T-helper 2 cell treated with Interferon-gamma antibody and Interleukin-4, amounts not matched to agents 5 μg/mL and 100 μg/mL, for 36 hours (primary cell): ENCODE measurements around the gene CDH13.
A peak's percentile ranks its signal among the peaks of the same experiment; 100 is the strongest.

Experiments
- DNase-seq: peaks from one replicate; pipeline ENCODE4 v3.0.0; 2021; ENCODE audit warnings: low spot score
- H3K27ac Mint-ChIP-seq: one replicate; pipeline ENCODE4 v1.8.0; 2021; ENCODE audit warnings: mild to moderate bottlenecking, mixed read lengths
- H3K27me3 Mint-ChIP-seq: one replicate; pipeline ENCODE4 v1.8.0; 2021; ENCODE audit warnings: low read depth, mixed read lengths
- H3K36me3 Mint-ChIP-seq: one replicate; pipeline ENCODE4 v1.8.0; 2021; ENCODE audit warnings: low read depth, mixed read lengths
- H3K4me1 Mint-ChIP-seq: one replicate; pipeline ENCODE4 v1.8.0; 2021; ENCODE audit warnings: low read depth, mixed read lengths
- H3K4me3 Mint-ChIP-seq: one replicate; pipeline ENCODE4 v1.8.0; 2022; ENCODE audit warnings: mild to moderate bottlenecking, moderate library complexity, mixed read lengths
- H3K9me3 Mint-ChIP-seq: one replicate; pipeline ENCODE4 v1.8.0; 2021; ENCODE audit warnings: mixed read lengths

The CDH13 gene

GRCh38 chr16:83807710-83808572, 1181.2 kb downstream of the CDH13 start, which contains the start of gene HSBP1:
TSS of gene HSBP1 (plus strand) at chr16:83807978. CDS start at chr16:83808077, 99 bp downstream.
- Mint-ChIP-seq H3K36me3 (peaks cover 36% of the 10 kb centered on the region), H3K4me1 (peaks cover 29% of the 10 kb centered on the region), H3K27me3 (peaks cover 5% of the 10 kb centered on the region), H3K9me3 (no peaks in the 10 kb centered on the region), H3K4me3 (peak within 1 kb of the TSS; percentile 98), H3K27ac (peak within 1 kb of the TSS; percentile 92)
- peak; percentile 91 for DNase-seq

GRCh38 chr16:83808573-83809014, 1181.8 kb downstream of the CDH13 start:
- H3K36me3 Mint-ChIP-seq, result peaks cover 39% of the 10 kb centered on the region
- H3K4me3 Mint-ChIP-seq, result peak overlapping the region; percentile 98
- DNase-seq, result no peak
- peaks cover 29% of the 10 kb centered on the region for H3K4me1 Mint-ChIP-seq
- H3K27me3 Mint-ChIP-seq, result peaks cover 5% of the 10 kb centered on the region
- peak overlapping the region; percentile 92 for H3K27ac Mint-ChIP-seq
- H3K9me3 Mint-ChIP-seq, result no peaks in the 10 kb centered on the region

- Mint-ChIP-seq H3K27ac (peak overlapping the region; percentile 92), H3K4me3 (peak overlapping the region; percentile 98), H3K36me3 (peaks cover 39% of the 10 kb centered on the region), H3K4me1 (peaks cover 29% of the 10 kb centered on the region), H3K27me3 (peaks cover under 1% of the 10 kb centered on the region), H3K9me3 (no peaks in the 10 kb centered on the region)
- no peak for DNase-seq
Measured at GRCh38 chr16:83809092-83809491, 1182.3 kb downstream of the CDH13 start.

- peaks cover 29% of the 10 kb centered on the region for H3K4me1 Mint-ChIP-seq
- no peak overlapping the region for H3K27ac Mint-ChIP-seq
- H3K27me3 Mint-ChIP-seq, result no peaks in the 10 kb centered on the region
- H3K9me3 Mint-ChIP-seq, result no peaks in the 10 kb centered on the region
- DNase-seq, result no peak
- H3K36me3 Mint-ChIP-seq, result peaks cover 39% of the 10 kb centered on the region
- H3K4me3 Mint-ChIP-seq, result peak overlapping the region; percentile 4
Measured at GRCh38 chr16:83810901-83811300, 1184.1 kb downstream of the CDH13 start.

- H3K27me3 Mint-ChIP-seq, result no peaks in the 10 kb centered on the region
- H3K27ac Mint-ChIP-seq, result no peak overlapping the region
- H3K36me3 Mint-ChIP-seq, result peaks cover 29% of the 10 kb centered on the region
- no peak overlapping the region for H3K4me3 Mint-ChIP-seq
- no peaks in the 10 kb centered on the region for H3K9me3 Mint-ChIP-seq
- peaks cover 13% of the 10 kb centered on the region for H3K4me1 Mint-ChIP-seq
- DNase-seq, result no peak
Measured at GRCh38 chr16:83813823-83814658, 1187.3 kb downstream of the CDH13 start.

- H3K4me1 Mint-ChIP-seq, result peaks cover 10% of the 10 kb centered on the region
- H3K36me3 Mint-ChIP-seq, result peaks cover 26% of the 10 kb centered on the region
- DNase-seq, result no peak
- no peak overlapping the region for H3K27ac Mint-ChIP-seq
- H3K27me3 Mint-ChIP-seq, result no peaks in the 10 kb centered on the region
- no peaks in the 10 kb centered on the region for H3K9me3 Mint-ChIP-seq
- no peak overlapping the region for H3K4me3 Mint-ChIP-seq
Measured at GRCh38 chr16:83814659-83814985, 1187.9 kb downstream of the CDH13 start.

GRCh38 chr16:83817022-83817421, 1190.3 kb downstream of the CDH13 start:
- Mint-ChIP-seq H3K36me3 (peaks cover 7% of the 10 kb centered on the region), H3K27me3 (no peaks in the 10 kb centered on the region), H3K27ac (no peak overlapping the region), H3K9me3 (no peaks in the 10 kb centered on the region), H3K4me1 (no peaks in the 10 kb centered on the region), H3K4me3 (no peak overlapping the region)
- no peak for DNase-seq

GRCh38 chr16:83818276-83818675, 1191.5 kb downstream of the CDH13 start:
- no peak for DNase-seq

GRCh38 chr16:83819361-83819760, 1192.6 kb downstream of the CDH13 start:
- H3K9me3 Mint-ChIP-seq, result no peaks in the 10 kb centered on the region
- H3K36me3 Mint-ChIP-seq, result no peaks in the 10 kb centered on the region
- no peak overlapping the region for H3K4me3 Mint-ChIP-seq
- H3K4me1 Mint-ChIP-seq, result no peaks in the 10 kb centered on the region
- no peak for DNase-seq
- H3K27ac Mint-ChIP-seq, result no peak overlapping the region
- peaks cover 4% of the 10 kb centered on the region for H3K27me3 Mint-ChIP-seq

More at GRCh38 chr16:83818276-83818675, 1191.5 kb downstream of the CDH13 start:
- no peak overlapping the region for H3K4me3 Mint-ChIP-seq
- H3K27ac Mint-ChIP-seq, result no peak overlapping the region
- no peaks in the 10 kb centered on the region for H3K36me3 Mint-ChIP-seq
- no peaks in the 10 kb centered on the region for H3K27me3 Mint-ChIP-seq
- no peaks in the 10 kb centered on the region for H3K9me3 Mint-ChIP-seq
- no peaks in the 10 kb centered on the region for H3K4me1 Mint-ChIP-seq

- H3K27ac Mint-ChIP-seq, result no peak overlapping the region
- H3K9me3 Mint-ChIP-seq, result no peaks in the 10 kb centered on the region
- peaks cover 6% of the 10 kb centered on the region for H3K4me1 Mint-ChIP-seq
- peak; percentile 73 for DNase-seq
- no peak overlapping the region for H3K4me3 Mint-ChIP-seq
- H3K36me3 Mint-ChIP-seq, result no peaks in the 10 kb centered on the region
- H3K27me3 Mint-ChIP-seq, result peaks cover 6% of the 10 kb centered on the region
Measured at GRCh38 chr16:83826146-83826913, 1199.6 kb downstream of the CDH13 start.

- no peak overlapping the region for H3K27ac Mint-ChIP-seq
- H3K9me3 Mint-ChIP-seq, result no peaks in the 10 kb centered on the region
- H3K27me3 Mint-ChIP-seq, result peaks cover 13% of the 10 kb centered on the region
- no peaks in the 10 kb centered on the region for H3K36me3 Mint-ChIP-seq
- H3K4me1 Mint-ChIP-seq, result peaks cover 13% of the 10 kb centered on the region
- no peak for DNase-seq
- no peak overlapping the region for H3K4me3 Mint-ChIP-seq
Measured at GRCh38 chr16:83830091-83830768, 1203.5 kb downstream of the CDH13 start.

- Mint-ChIP-seq H3K9me3 (no peaks in the 10 kb centered on the region), H3K27me3 (peaks cover 17% of the 10 kb centered on the region)
- DNase-seq, result no peak
Measured at GRCh38 chr16:83830769-83831455, 1204.1 kb downstream of the CDH13 start.

More at GRCh38 chr16:83830769-83831455, 1204.1 kb downstream of the CDH13 start:
- no peak overlapping the region for H3K27ac Mint-ChIP-seq
- H3K4me3 Mint-ChIP-seq, result no peak overlapping the region
- peaks cover 17% of the 10 kb centered on the region for H3K4me1 Mint-ChIP-seq
- H3K36me3 Mint-ChIP-seq, result no peaks in the 10 kb centered on the region
